Activated CD8-positive, alpha-beta T cell treated with anti-CD3 and anti-CD28 coated beads for 36 hours (primary cell): ENCODE data around the gene SPART. TPM values are rescaled to one million over a fixed set of nuclear protein-coding genes. Genes with fewer than 3 reads are reported as not detected.

ENCODE experiments used
- ATAC-seq: fragments of 200-7000 bp; cut with Tn5 transposase; one replicate; pipeline ENCODE4 v1.10.0; 2021; ENCODE audit warnings: mild to moderate bottlenecking, moderate library complexity
- CTCF ChIA-PET: fragments of 350-600 bp; sonication (Branson Sonifier 250); formaldehyde crosslinking; loops from one replicate; lab custom pipeline; 2021; ENCODE audit warnings: antibody characterized with exemption; lab: Charles Lee
- POLR2A ChIA-PET: fragments of 350-600 bp; sonication (Branson Sonifier 250); formaldehyde crosslinking; loops from one replicate; lab custom pipeline; 2021; ENCODE audit warnings: antibody characterized with exemption; lab: Charles Lee
- DNase-seq: peaks from one replicate; pipeline ENCODE4 v3.0.0-alpha.2; 2020
- H3K27ac Mint-ChIP-seq: one replicate; pipeline ENCODE4 v1.8.0; 2021; ENCODE audit warnings: mild to moderate bottlenecking, mixed read lengths
- H3K27me3 Mint-ChIP-seq: one replicate; pipeline ENCODE4 v1.8.0; 2021; ENCODE audit warnings: mixed read lengths
- H3K36me3 Mint-ChIP-seq: one replicate; pipeline ENCODE4 v1.8.0; 2021; ENCODE audit warnings: low read depth, mixed read lengths
- H3K4me1 Mint-ChIP-seq: one replicate; pipeline ENCODE4 v1.8.0; 2021; ENCODE audit warnings: low read depth, mixed read lengths
- H3K4me3 Mint-ChIP-seq: one replicate; pipeline ENCODE4 v1.8.0; 2021; ENCODE audit warnings: mild to moderate bottlenecking, moderate library complexity, mixed read lengths
- H3K9me3 Mint-ChIP-seq: one replicate; pipeline ENCODE4 v1.8.0; 2021; ENCODE audit warnings: mixed read lengths
- intact Hi-C: fragments of 100-400 bp; cut with micrococcal nuclease; formaldehyde crosslinking; loops from one replicate; pipeline ENCODE4 v1.10.0; 2022
- total RNA-seq, 2 experiments: library from RNA; stranded (reverse); gene quantifications; one replicate each; pipeline ENCODE4 v1.2.3, GENCODE V29; 2021
- TF ChIP-seq, protein P1 (sequence below): fragments of 200-600 bp; IDR thresholded peaks from one replicate; pipeline ENCODE4 v1.8.0; 2022; ENCODE audit warnings: antibody characterized with exemption, mild to moderate bottlenecking

SPART gene
- total RNA-seq, 2 experiments from 2014 or later: 16.0 to 16.4 TPM

- intact Hi-C loops: loop anchor here (10.0 kb wide), 1 partner anchor 389 kb away; no protein-coding TSS in a partner anchor
- peak; percentile 22 for ATAC-seq
- H3K36me3 Mint-ChIP-seq: no peaks in the 10 kb centered on the region
- TF ChIP-seq, protein P1, sequence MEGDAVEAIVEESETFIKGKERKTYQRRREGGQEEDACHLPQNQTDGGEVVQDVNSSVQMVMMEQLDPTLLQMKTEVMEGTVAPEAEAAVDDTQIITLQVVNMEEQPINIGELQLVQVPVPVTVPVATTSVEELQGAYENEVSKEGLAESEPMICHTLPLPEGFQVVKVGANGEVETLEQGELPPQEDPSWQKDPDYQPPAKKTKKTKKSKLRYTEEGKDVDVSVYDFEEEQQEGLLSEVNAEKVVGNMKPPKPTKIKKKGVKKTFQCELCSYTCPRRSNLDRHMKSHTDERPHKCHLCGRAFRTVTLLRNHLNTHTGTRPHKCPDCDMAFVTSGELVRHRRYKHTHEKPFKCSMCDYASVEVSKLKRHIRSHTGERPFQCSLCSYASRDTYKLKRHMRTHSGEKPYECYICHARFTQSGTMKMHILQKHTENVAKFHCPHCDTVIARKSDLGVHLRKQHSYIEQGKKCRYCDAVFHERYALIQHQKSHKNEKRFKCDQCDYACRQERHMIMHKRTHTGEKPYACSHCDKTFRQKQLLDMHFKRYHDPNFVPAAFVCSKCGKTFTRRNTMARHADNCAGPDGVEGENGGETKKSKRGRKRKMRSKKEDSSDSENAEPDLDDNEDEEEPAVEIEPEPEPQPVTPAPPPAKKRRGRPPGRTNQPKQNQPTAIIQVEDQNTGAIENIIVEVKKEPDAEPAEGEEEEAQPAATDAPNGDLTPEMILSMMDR: no peak
- POLR2A ChIA-PET: interaction anchor here (1.0 to 1.2 kb wide), 2 partner anchors 14 to 654 kb away, joined by 4 to 5 read pairs; partner anchors contain the start of gene EXOSC8
- peak overlapping the region; percentile 77 for H3K4me3 Mint-ChIP-seq
- CTCF ChIA-PET: interaction anchor here (1.3 to 1.6 kb wide), 2 partner anchors 10 to 50 kb away, joined by 4 read pairs; no protein-coding TSS in a partner anchor
- H3K27me3 Mint-ChIP-seq: peaks cover 2% of the 10 kb centered on the region
- H3K27ac Mint-ChIP-seq: peak overlapping the region; percentile 90
- H3K9me3 Mint-ChIP-seq: no peaks in the 10 kb centered on the region
- DNase-seq: peak; percentile 49
- peaks cover 22% of the 10 kb centered on the region for H3K4me1 Mint-ChIP-seq
These were observed 564 bp downstream of the SPART start for GRCh38 chr13:36345438-36346221.

GRCh38 chr13:36344886-36345437 lies 1.2 kb downstream of the SPART start:
- Mint-ChIP-seq H3K4me1 (peaks cover 22% of the 10 kb centered on the region), H3K27ac (peak overlapping the region; percentile 81), H3K36me3 (no peaks in the 10 kb centered on the region), H3K27me3 (no peaks in the 10 kb centered on the region), H3K9me3 (no peaks in the 10 kb centered on the region), H3K4me3 (peak overlapping the region; percentile 77)
- CTCF ChIA-PET: interaction anchor here (1.3 kb wide), 1 partner anchor 10 kb away, joined by 4 read pairs; no protein-coding TSS in a partner anchor
- ATAC-seq: peak; percentile 11
- POLR2A ChIA-PET: interaction anchor here (1.0 to 1.2 kb wide), 2 partner anchors 13 to 655 kb away, joined by 4 to 5 read pairs; partner anchors contain the start of gene EXOSC8
- TF ChIP-seq, protein P1: no peak
- peak; percentile 29 for DNase-seq
- intact Hi-C loops: loop anchor here (10.0 kb wide), 1 partner anchor 390 kb away; no protein-coding TSS in a partner anchor

DNA sequence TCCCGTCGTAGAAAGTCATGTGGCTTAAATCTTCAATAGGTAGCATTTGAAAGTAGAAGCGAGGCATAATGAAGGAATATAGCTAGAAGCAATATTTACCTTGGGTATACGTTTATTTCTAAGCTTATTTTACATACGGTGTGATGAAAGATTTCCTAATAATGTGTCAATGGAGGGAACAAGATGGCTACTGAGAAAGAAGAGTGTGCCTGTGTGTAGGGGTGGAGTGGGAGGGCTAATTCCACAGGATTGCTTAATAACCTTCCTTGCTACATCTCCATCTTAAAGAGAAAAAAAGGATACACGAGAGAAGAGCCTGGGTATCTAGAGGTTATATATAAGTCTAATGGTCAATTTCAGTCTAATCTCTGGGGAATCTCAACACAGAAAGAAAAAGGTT lies 2.0 kb downstream of the SPART start:
- ATAC-seq (no peak), DNase-seq (no peak)
- POLR2A ChIA-PET: no interaction called here
- intact Hi-C loops: loop anchor here (10.0 kb wide), 1 partner anchor 391 kb away; no protein-coding TSS in a partner anchor
- H3K27me3 Mint-ChIP-seq: no peaks in the 10 kb centered on the region
- peaks cover 22% of the 10 kb centered on the region for H3K4me1 Mint-ChIP-seq
- TF ChIP-seq, protein P1: no peak
- H3K36me3 Mint-ChIP-seq: no peaks in the 10 kb centered on the region
- CTCF ChIA-PET: no interaction called here
- H3K4me3 Mint-ChIP-seq: peak overlapping the region; percentile 26
- no peaks in the 10 kb centered on the region for H3K9me3 Mint-ChIP-seq
- H3K27ac Mint-ChIP-seq: no peak overlapping the region

GRCh38 chr13:36343766-36344165 lies 2.4 kb downstream of the SPART start:
- Mint-ChIP-seq H3K27ac (no peak overlapping the region), H3K9me3 (no peaks in the 10 kb centered on the region), H3K4me3 (peak overlapping the region; percentile 26), H3K36me3 (no peaks in the 10 kb centered on the region), H3K27me3 (no peaks in the 10 kb centered on the region), H3K4me1 (peaks cover 26% of the 10 kb centered on the region)
- TF ChIP-seq, protein P1: no peak
- ChIA-PET CTCF (no interaction called here), POLR2A (no interaction called here)
- intact Hi-C loops: loop anchor here (10.0 kb wide), 1 partner anchor 391 kb away; no protein-coding TSS in a partner anchor
- ATAC-seq: no peak
- DNase-seq: no peak
